ENCODE measurements around the gene PCDH10. TPM values are rescaled to one million over a fixed set of nuclear protein-coding genes. Genes with fewer than 3 reads are reported as not detected.

The PCDH10 gene
- total RNA-seq, 1 donor from 2014 or later = not detected

DNA sequence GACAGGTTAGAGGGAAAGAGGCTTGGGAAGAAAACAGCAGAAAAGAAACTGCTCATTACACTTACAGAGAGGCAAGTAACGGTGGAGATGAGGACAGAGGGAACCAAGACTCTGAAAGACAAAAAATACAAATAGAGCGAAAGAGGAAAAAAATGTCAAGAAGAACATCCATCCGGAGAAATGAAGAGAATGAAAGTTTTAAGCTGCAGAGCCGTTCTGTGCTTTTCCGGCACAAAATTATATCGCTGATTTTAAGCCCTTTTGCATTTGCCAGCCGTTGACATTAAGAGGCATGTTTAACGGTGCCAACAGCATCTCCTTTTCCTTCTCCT lies 236 bp downstream of the PCDH10 start:
- ATAC-seq = no peak
- DNase-seq (ENCODE audit: low spot score) = no peak

DNA sequence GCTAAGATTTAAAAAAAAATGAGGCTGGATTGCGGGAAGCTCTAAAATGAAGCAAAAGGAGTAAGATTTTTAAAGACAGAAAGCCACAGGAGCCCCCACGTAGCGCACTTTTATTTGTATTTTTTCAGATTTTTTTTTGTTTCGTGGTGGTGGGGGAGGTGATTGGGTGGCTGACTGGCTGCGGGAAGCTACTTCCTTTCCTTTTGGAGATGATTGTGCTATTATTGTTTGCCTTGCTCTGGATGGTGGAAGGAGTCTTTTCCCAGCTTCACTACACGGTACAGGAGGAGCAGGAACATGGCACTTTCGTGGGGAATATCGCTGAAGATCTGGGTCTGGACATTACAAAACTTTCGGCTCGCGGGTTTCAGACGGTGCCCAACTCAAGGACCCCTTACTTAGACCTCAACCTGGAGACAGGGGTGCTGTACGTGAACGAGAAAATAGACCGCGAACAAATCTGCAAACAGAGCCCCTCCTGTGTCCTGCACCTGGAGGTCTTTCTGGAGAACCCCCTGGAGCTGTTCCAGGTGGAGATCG lies 908 bp downstream of the PCDH10 start:
- no peak for DNase-seq (ENCODE audit: low spot score)

DNA sequence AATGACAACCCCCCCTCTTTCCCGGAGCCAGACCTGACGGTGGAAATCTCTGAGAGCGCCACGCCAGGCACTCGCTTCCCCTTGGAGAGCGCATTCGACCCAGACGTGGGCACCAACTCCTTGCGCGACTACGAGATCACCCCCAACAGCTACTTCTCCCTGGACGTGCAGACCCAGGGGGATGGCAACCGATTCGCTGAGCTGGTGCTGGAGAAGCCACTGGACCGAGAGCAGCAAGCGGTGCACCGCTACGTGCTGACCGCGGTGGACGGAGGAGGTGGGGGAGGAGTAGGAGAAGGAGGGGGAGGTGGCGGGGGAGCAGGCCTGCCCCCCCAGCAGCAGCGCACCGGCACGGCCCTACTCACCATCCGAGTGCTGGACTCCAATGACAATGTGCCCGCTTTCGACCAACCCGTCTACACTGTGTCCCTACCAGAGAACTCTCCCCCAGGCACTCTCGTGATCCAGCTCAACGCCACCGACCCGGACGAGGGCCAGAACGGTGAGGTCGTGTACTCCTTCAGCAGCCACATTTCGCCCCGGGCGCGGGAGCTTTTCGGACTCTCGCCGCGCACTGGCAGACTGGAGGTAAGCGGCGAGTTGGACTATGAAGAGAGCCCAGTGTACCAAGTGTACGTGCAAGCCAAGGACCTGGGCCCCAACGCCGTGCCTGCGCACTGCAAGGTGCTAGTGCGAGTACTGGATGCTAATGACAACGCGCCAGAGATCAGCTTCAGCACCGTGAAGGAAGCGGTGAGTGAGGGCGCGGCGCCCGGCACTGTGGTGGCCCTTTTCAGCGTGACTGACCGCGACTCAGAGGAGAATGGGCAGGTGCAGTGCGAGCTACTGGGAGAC lies 1.6 kb downstream of the PCDH10 start:
- no peak for DNase-seq (ENCODE audit: low spot score)

More for the DNA sequence above, 908 bp downstream of the PCDH10 start:
- no peak for ATAC-seq

DNA sequence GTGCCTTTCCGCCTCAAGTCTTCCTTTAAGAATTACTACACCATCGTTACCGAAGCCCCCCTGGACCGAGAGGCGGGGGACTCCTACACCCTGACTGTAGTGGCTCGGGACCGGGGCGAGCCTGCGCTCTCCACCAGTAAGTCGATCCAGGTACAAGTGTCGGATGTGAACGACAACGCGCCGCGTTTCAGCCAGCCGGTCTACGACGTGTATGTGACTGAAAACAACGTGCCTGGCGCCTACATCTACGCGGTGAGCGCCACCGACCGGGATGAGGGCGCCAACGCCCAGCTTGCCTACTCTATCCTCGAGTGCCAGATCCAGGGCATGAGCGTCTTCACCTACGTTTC lies 2.2 kb downstream of the PCDH10 start:
- DNase-seq (ENCODE audit: low spot score) = no peak

More for the DNA sequence above, 1.6 kb downstream of the PCDH10 start:
- ATAC-seq = no peak

DNA sequence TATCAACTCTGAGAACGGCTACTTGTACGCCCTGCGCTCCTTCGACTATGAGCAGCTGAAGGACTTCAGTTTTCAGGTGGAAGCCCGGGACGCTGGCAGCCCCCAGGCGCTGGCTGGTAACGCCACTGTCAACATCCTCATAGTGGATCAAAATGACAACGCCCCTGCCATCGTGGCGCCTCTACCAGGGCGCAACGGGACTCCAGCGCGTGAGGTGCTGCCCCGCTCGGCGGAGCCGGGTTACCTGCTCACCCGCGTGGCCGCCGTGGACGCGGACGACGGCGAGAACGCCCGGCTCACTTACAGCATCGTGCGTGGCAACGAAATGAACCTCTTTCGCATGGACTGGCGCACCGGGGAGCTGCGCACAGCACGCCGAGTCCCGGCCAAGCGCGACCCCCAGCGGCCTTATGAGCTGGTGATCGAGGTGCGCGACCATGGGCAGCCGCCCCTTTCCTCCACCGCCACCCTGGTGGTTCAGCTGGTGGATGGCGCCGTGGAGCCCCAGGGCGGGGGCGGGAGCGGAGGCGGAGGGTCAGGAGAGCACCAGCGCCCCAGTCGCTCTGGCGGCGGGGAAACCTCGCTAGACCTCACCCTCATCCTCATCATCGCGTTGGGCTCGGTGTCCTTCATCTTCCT lies 2.7 kb downstream of the PCDH10 start:
- ATAC-seq = no peak
- DNase-seq (ENCODE audit: low spot score) = no peak

More for the DNA sequence above, 2.2 kb downstream of the PCDH10 start:
- ATAC-seq = no peak

DNA sequence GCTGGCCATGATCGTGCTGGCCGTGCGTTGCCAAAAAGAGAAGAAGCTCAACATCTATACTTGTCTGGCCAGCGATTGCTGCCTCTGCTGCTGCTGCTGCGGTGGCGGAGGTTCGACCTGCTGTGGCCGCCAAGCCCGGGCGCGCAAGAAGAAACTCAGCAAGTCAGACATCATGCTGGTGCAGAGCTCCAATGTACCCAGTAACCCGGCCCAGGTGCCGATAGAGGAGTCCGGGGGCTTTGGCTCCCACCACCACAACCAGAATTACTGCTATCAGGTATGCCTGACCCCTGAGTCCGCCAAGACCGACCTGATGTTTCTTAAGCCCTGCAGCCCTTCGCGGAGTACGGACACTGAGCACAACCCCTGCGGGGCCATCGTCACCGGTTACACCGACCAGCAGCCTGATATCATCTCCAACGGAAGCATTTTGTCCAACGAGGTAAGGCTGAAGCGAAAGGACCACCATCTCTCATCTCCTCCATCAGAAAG lies 3.3 kb downstream of the PCDH10 start:
- ATAC-seq (no peak), DNase-seq (ENCODE audit: low spot score) (no peak)

DNA sequence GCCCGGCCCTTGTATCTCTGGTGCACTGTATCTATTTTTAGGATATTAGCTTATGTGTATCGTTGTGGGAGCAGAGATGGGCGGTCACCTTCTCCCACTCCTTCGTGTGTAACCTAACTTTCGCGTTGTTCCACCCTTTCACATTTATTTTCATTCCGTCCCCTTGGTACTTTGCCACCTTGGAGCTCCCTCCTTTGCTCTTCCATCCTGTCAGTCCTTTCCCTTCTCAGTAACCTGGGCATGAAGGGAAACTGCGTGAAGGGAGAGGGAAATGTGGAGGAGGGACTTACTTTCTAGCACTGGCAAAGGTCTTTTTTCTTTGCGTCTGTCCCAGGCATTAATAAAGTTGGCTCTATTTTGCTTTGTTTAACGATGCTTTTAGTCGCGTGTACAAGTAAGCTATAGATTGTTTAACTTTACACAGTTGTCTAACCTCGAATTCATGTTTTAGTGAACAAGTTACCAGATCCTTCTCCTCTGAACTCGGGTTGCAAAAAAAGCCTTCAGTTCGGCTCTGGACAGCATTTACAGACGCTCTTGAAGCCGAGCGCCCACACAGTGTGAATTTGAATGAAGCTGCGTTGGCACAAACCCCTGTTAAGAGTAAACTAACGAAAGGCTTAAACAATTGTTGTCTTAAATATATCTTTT lies 3.9 kb downstream of the PCDH10 start:
- ATAC-seq (no peak), DNase-seq (ENCODE audit: low spot score) (no peak)

DNA sequence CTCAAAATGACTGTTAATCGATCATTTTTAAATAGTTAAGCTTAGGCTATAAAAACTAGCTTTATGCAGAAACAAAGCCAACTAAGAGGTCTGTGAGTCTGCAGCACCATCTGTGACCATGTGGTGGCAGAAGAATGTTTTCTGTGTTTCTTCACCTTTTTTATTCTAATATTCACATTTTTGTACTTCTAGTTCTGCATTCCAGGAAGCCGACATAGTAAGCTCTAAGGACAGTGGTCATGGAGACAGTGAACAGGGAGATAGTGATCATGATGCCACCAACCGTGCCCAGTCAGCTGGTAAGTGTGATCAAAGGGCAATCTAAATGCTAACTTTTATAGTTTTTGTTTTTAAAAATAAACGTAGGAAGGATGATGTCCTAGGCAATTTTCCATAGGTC lies 5.6 kb downstream of the PCDH10 start:
- DNase-seq (ENCODE audit: low spot score) (no peak), ATAC-seq (no peak)

DNA sequence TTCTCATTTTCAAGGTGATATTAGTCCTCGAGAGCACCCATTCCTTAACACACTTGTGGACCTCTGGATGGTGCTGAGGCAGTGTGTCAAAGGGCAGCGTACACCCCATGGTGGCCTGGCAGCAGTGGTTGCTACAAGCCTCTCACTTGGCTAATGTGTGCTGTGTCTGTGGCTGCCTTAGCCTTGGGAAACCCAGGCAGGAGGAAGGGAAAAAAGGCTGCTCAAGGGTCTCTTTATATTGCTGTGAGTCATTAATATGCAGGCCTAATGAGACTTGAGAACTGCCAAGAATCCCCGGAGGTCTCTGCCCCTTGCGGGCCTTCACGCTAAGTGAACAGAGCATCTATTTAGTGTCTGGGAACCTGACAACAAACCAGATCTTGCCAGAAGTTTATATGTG lies 7.0 kb downstream of the PCDH10 start:
- DNase-seq (ENCODE audit: low spot score) = no peak
- ATAC-seq = no peak

DNA sequence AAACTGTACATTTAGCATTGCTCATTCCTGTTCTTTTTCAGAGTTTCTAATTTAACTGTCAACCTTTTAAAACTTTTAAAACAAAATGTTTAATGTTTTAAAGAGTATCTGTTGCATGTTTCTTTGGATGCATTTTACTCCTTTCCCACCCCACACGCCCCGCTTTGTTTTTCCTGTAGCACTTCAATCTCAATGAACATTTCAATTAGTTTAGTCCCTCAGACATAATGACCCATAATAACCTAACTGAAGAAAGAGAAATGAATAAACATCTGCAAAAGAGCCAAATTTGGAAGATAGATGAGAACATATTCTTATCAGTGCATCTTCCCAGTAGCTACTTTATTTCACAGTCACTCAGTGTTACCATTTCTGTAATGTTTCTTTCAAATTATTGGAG lies 7.5 kb downstream of the PCDH10 start:
- no peak for DNase-seq (ENCODE audit: low spot score)
- no peak for ATAC-seq

DNA sequence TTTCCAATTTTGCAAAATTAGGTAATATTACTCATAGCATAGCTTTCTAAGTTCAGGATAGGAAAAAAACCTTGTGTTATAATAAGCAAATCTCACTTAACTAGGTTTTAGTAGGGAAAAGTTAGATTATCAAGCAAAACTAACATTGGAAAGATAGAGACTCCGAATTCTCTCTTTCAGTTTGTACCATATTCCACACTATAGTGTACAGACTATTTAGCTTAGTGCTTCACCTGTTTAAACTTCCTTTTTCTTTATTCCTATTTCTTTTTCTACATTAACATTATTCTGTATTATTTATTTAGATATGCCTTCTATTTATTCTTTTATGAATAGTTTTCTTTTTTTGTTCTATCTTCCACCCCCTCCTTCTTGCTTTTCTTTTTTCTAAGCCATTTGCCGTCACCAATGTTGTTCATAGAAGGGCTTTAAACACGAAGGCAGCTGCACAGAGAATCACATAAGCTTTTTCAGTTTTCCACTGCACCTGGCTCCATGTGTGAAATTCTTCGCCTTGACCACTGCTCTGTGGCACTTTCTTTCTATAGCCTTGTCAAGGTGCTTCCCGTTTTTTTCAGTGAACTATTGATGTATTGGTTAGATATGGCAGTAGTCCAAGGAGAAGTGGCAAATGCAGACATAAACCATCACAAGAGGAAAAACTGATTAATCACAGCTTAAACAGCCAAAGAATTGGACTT lies 8.5 kb downstream of the PCDH10 start:
- DNase-seq (ENCODE audit: low spot score) = no peak
- no peak for ATAC-seq

DNA sequence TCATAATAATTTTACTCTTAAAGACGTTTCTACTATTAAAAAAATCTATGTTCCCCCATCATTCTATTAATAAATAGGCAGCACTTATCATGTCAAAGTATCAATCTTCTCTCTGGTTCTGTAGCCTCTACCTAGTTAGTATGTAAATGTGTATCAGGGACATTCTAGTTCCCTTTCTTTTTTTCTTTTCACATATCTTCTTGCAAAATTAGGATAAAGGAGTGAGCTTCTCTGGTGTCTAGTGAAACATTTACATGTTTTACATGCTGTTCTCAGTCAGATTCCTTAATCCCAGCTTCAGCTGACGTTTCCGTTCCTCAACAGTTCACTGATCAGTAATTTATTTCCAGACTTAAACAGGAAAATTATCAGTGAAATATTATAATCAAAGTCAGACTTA lies 11.8 kb downstream of the PCDH10 start:
- no peak for DNase-seq (ENCODE audit: low spot score)
- no peak for ATAC-seq

DNA sequence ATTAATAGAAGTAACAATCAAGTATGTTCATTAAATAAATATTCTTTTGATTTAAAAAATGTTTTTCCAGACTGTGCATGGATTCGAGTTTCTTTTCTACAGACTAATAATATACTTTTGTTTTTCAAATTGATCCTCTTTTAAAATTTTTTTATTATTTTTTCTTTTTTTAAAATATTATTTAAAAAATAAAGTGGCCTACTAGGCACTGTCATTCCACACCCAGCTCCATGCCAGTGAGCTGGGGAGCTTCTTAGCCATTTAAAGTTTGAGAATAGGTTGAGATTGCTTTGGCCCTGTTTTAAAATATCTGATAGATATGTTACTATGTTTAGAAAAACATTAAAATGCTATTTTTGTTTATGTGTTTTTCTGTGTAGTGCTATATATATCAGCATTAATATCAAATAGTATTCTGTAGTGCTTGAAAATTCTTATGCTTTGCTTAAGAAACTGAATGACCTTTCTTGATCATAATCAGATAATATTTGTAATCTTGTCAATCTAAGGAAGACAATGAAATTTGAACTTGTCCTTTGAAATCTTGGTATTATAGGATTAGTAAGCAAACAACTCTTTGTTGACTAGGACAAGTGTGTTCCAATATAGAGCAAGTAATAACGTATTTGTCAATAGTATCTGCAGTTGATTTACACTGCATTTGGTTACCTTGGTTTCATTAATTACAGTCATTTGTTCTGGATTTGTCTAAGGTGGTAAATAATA lies 12.6 kb downstream of the PCDH10 start:
- ATAC-seq (no peak), DNase-seq (ENCODE audit: low spot score) (no peak)

DNA sequence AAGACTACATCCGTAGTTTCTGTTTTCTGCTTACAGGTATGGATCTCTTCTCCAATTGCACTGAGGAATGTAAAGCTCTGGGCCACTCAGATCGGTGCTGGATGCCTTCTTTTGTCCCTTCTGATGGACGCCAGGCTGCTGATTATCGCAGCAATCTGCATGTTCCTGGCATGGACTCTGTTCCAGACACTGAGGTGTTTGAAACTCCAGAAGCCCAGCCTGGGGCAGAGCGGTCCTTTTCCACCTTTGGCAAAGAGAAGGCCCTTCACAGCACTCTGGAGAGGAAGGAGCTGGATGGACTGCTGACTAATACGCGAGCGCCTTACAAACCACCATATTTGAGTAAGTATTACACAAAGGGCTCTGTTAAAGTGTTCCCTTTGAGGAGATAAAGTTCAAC lies 13.8 kb downstream of the PCDH10 start:
- ATAC-seq = no peak
- DNase-seq (ENCODE audit: low spot score) = no peak

DNA sequence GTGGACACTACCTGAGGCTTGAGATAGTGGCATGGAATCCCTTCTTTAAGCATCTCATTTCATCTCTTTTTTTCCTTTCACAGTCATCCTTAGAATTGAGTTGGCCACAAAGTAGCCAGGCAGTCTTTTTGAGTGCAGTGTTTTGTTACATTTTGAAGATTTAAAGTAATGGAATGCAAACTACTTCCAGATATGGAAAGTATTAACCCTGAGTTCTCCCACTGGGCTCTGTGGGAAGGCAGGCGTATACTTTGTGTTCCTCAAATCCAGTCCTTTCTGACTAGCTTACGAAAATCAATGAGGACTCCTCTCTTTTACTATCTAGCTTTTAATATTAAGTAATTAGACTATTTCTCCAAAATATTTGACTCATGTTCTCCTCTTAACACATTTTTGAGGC lies 29.9 kb downstream of the PCDH10 start:
- no peak for ATAC-seq
- no peak for DNase-seq (ENCODE audit: low spot score)

DNA sequence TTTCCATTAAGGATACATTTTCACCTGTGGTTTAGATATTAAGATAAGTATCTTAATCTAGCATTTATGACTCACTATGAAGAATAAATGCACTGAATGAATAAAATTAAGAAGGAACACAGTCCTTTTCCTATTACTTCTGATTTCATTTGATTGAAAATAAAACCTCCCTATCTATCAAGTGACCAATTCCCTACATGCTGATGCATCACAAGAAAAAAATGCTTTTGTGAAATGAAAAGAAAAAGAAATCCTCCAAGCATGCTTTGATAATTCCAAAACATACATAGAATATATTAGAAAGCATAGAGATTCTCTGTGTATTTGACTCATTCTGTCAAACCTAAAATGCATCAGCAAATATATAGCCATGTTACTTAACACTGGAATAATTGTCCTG lies 37.1 kb downstream of the PCDH10 start:
- DNase-seq (ENCODE audit: low spot score) = no peak
- no peak for ATAC-seq

DNA sequence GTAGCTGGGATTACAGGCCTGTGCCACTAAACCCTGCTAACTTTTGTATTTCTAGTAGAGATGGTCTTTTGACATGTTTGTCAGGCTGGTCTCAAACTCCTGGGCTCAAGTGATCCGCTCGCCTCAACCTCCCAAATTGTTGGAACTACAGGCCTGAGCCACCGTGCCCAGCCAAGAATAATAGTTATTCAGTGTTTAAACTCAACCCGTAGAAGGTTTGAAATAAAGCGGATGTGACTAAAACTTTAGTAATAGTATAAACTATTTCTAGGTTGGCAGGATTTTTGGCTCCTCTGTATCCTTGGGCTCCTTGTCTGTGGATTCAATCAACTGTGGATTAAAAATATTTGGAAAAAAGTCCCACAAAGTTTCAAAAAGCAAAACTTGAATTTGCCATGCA lies 37.8 kb downstream of the PCDH10 start:
- DNase-seq (ENCODE audit: low spot score) = no peak
- ATAC-seq = no peak

DNA sequence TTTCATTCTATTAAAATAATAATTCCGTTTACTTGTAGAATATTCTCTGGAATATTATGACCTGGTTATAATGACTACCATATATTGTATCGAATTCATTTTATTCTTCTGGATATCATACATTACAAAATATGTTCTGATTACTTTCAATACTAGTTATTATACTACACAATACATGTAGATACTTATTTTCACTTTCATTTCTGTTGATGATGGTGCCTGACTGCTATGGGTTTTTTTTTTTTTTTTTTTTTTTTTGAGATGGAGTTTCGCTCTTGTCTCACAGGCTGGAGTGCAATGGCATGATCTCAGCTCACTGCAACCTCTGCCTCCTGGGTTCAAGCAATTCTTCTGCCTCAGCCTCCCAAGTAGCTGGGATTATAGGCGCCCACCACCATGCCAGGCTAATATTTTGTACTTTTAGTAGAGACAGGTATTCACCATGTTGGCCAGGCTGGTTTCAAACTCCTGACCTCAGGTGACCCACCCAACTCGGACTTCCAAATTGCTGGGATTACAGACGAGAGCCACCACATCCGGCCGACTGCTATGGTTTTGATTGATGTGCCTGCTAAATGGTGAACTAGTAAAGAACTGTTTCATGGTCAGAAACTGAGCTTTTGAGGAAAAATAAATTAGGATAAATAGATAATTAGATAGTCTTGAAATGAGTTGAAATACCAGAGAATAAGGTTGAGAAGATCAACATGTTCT lies 39.5 kb downstream of the PCDH10 start:
- no peak for ATAC-seq
- DNase-seq (ENCODE audit: low spot score) = no peak

DNA sequence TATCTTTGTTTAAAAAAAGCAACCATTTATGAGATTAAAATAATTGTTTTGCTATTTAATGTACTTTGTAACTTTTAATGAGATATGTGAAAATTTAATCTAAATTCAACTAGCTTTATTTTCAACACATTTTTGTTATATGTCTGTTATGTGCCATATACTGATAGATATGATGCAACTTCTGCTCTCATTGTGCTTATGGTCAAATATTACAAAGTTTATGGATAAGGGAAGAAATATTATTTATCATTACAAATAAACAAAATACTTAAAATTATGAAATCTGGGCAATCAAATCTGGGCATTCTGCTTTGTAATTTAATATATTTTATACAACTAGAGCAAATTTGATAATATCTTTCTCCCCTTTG lies 40.0 kb downstream of the PCDH10 start:
- no peak for ATAC-seq

DNA sequence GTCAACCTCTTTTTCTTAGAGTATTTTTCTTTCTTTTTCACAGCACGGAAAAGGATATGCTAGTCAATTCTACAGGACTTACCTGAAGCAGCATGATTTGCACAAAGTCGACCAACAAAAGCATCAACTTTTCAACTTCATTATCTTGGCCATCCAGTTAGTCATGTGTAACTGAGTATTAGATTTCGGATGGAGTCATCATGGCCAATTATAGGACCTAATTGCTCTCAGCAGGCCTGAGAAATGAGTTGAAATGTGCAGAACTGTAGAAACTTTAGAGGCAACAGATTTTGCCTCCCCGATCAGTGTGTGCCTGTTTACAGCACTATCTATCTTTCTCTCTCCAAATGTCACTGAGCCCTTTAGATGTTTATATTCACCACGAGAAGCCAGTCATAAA lies 41.0 kb downstream of the PCDH10 start:
- DNase-seq (ENCODE audit: low spot score) (no peak), ATAC-seq (no peak)

More for the DNA sequence above, 40.0 kb downstream of the PCDH10 start:
- no peak for DNase-seq (ENCODE audit: low spot score)

All from left lobe of liver (tissue), 2 donors.